GM12878 (cell line): ENCODE results near the gene ATP1A1. TPM values are rescaled to one million over a fixed set of nuclear protein-coding genes. Genes with fewer than 3 reads are reported as not detected.

Experiments
- ATF7 ChIP-seq: fragments of 450-650 bp; IDR thresholded peaks from 2 replicates; pipeline ENCODE4 v1.6.1; 2016; ENCODE audit warnings: low read depth, mild to moderate bottlenecking
- BACH1 ChIP-seq: fragments of 450-650 bp; IDR thresholded peaks from 2 replicates; pipeline ENCODE4 v1.6.1; 2017; ENCODE audit warnings: mild to moderate bottlenecking, borderline replicate concordance
- CHD4 ChIP-seq: fragments of 200-600 bp; sonication (generic); IDR thresholded peaks from 2 replicates; pipeline ENCODE4 v1.6.1; 2016; ENCODE audit warnings: mild to moderate bottlenecking
- CREB1 ChIP-seq: IDR thresholded peaks from 2 replicates; pipeline ENCODE4 v1.6.1; 2012; ENCODE audit warnings: low read depth, mild to moderate bottlenecking, inconsistent platforms
- DPF2 ChIP-seq: fragments of 450-650 bp; IDR thresholded peaks from 2 replicates; pipeline ENCODE4 v1.6.1; 2017; ENCODE audit warnings: mild to moderate bottlenecking
- EED ChIP-seq: sonication (generic); IDR thresholded peaks from 2 replicates; pipeline ENCODE4 v1.6.1; 2016; ENCODE audit warnings: antibody characterized with exemption, low read depth
- FOXM1 ChIP-seq: IDR thresholded peaks from 2 replicates; pipeline ENCODE4 v1.6.1; 2012; ENCODE audit warnings: low read depth, mild to moderate bottlenecking, inconsistent platforms, low read length, moderate library complexity
- HDAC2 ChIP-seq: fragments of 200-600 bp; sonication (generic); IDR thresholded peaks from 2 replicates; pipeline ENCODE4 v1.6.1; 2017
- IRF5 ChIP-seq: fragments of 450-650 bp; IDR thresholded peaks from 2 replicates; pipeline ENCODE4 v1.6.1; 2017; ENCODE audit warnings: borderline replicate concordance
- JUND ChIP-seq: IDR thresholded peaks from 2 replicates; pipeline ENCODE4 v1.6.1; 2012; ENCODE audit warnings: low read depth, mild to moderate bottlenecking, low read length, improper control_type of control experiment, moderate library complexity
- LARP7 ChIP-seq: fragments of 450-650 bp; IDR thresholded peaks from 2 replicates; pipeline ENCODE4 v1.6.1; 2017; ENCODE audit warnings: mild to moderate bottlenecking
- NFYB ChIP-seq: IDR thresholded peaks from 2 replicates; pipeline ENCODE4 v1.6.1; 2011; ENCODE audit warnings: low read depth, mild to moderate bottlenecking, low read length, improper control_type of control experiment, moderate library complexity; ENCODE audit not compliant: insufficient read depth
- NR2F1 ChIP-seq: fragments of 450-650 bp; conservative IDR thresholded peaks from 2 replicates; pipeline ENCODE4 v1.6.1; 2017; ENCODE audit warnings: mild to moderate bottlenecking
- PAX5 ChIP-seq: IDR thresholded peaks from 2 replicates; pipeline ENCODE4 v1.6.1; 2011; ENCODE audit warnings: low read depth, low read length, borderline replicate concordance
- POLR2A ChIP-seq: IDR thresholded peaks from 2 replicates; pipeline ENCODE4 v1.6.1; 2011; ENCODE audit warnings: low read depth, mild to moderate bottlenecking, low read length
- PRDM15 ChIP-seq: fragments of 450-650 bp; formaldehyde crosslinking; IDR thresholded peaks from 2 replicates; pipeline ENCODE4 v1.4.0; 2020; ENCODE audit warnings: mild to moderate bottlenecking, moderate library complexity
- RAD51 ChIP-seq: fragments of 450-650 bp; IDR thresholded peaks from 2 replicates; pipeline ENCODE4 v1.6.1; 2016; ENCODE audit warnings: moderate library complexity, mild to moderate bottlenecking, inconsistent platforms
- SMAD1 ChIP-seq: fragments of 450-650 bp; IDR thresholded peaks from 2 replicates; pipeline ENCODE4 v1.6.1; 2018; ENCODE audit warnings: mild to moderate bottlenecking, low read depth; ENCODE audit not compliant: partially characterized antibody
- SMARCA5 ChIP-seq: fragments of 450-650 bp; IDR thresholded peaks from 2 replicates; pipeline ENCODE4 v1.6.1; 2017; ENCODE audit warnings: mild to moderate bottlenecking
- SREBF1 ChIP-seq: IDR thresholded peaks from 2 replicates; pipeline ENCODE4 v1.6.1; 2012; ENCODE audit warnings: mild to moderate bottlenecking, low read length
- SREBF2 ChIP-seq: IDR thresholded peaks from 2 replicates; pipeline ENCODE4 v1.6.1; 2012; ENCODE audit warnings: mild to moderate bottlenecking, low read length
- STAT3 ChIP-seq: IDR thresholded peaks from 2 replicates; pipeline ENCODE4 v1.6.1; 2011; ENCODE audit warnings: low read depth, low read length, improper control_type of control experiment
- TBL1XR1 ChIP-seq: IDR thresholded peaks from 2 replicates; pipeline ENCODE4 v1.6.1; 2012; ENCODE audit warnings: low read depth, low read length, improper control_type of control experiment
- ZBTB11 ChIP-seq: fragments of 450-650 bp; formaldehyde crosslinking; IDR thresholded peaks from 2 replicates; pipeline ENCODE4 v1.5.0; 2022; ENCODE audit warnings: mild to moderate bottlenecking, missing genetic modification characterization
- ZNF384 ChIP-seq: IDR thresholded peaks from 2 replicates; pipeline ENCODE4 v1.6.1; 2012; ENCODE audit warnings: low read depth, mild to moderate bottlenecking, low read length, improper control_type of control experiment, borderline replicate concordance
- ZSCAN29 ChIP-seq: fragments of 450-650 bp; IDR thresholded peaks from 2 replicates; pipeline ENCODE4 v1.6.1; 2017; ENCODE audit warnings: mild to moderate bottlenecking, moderate library complexity
- polyA plus RNA-seq, 11 experiments: library from polyadenylated mRNA; depleted of rRNA in 4 of 11; unstranded in 6 of 11; stranded (reverse) in 5 of 11; fragments of >200 nt; fragmentation: Nextera tagmentation in 4 of 11; fragmentation: Illumina TruSeq in 1 of 11; extraction: Ambion mirVana in 4 of 11; extraction: Trizol in 1 of 11; gene quantifications; 1 replicate in 1 of 11; 2 replicates in 10 of 11; pipeline versions ENCODE4 v1.2.1 to v1.2.3, GENCODE V29; 2011 to 2016; ENCODE audit warnings: inconsistent platforms in 2 of 11, missing spikeins in 2 of 11, low read depth in 1 of 11
- total RNA-seq, 4 experiments: library from RNA; depleted of rRNA in 3 of 4; stranded (reverse); fragments of >200 nt in 3 of 4; fragmentation: Illumina TruSeq in 1 of 4; extraction: Trizol in 1 of 4; gene quantifications; 2 replicates each; pipeline versions ENCODE4 v1.2.1 to v1.2.3, GENCODE V29; 2013 to 2021

ATP1A1 gene
- total and polyA plus RNA-seq, 10 of the 15 experiments (the other 5 are each of a cell fraction or from before 2014, with no cell fraction given): 113 to 566 (median 313) TPM

GRCh38 chr1:116418091-116418830 lies 45.2 kb downstream of the ATP1A1 start (continued):
- TF ChIP-seq LARP7 (peak; percentile 76), DPF2 (peak; percentile 69), NFYB (no peak), PAX5 (no peak; the same call in 1 of the 2 replicates), POLR2A (peak; percentile 100), SREBF1 (no peak), IRF5 (no peak), ZSCAN29 (no peak; the same call in 1 of the 2 replicates), SREBF2 (no peak), NR2F1 (peak; percentile 39; the same call in 1 of the 2 replicates), TBL1XR1 (no peak), JUND (no peak), STAT3 (no peak), EED (peak; percentile 22; the same call in 1 of the 2 replicates), FOXM1 (no peak), RAD51 (no peak), ATF7 (no peak), ZNF384 (no peak), SMARCA5 (peak; percentile 79; the same call in 1 of the 2 replicates), SMAD1 (no peak), ZBTB11 (CRISPR knock-in tag) (no peak), CHD4 (no peak), BACH1 (peak; percentile 66; the same call in 1 of the 2 replicates), CREB1 (peak; percentile 33; the same call in 1 of the 2 replicates), HDAC2 (no peak), PRDM15 (no peak)
